HG02884 (cell line): ENCODE results near the gene PRR15L.
A peak's percentile ranks its signal among the peaks of the same experiment; 100 is the strongest.
"Not testable (repeated sequence)": the region's sequence is repeated elsewhere in the genome, so short reads cannot be mapped to it uniquely, and the experiment has no call there.

Source experiments
- ATAC-seq: cut with Tn5 transposase; IDR thresholded peaks from one replicate; pipeline ENCODE4 v1.9.1; 2021; ENCODE audit warnings: mild to moderate bottlenecking, moderate library complexity; ENCODE audit not compliant: unreplicated experiment

PRR15L gene

GRCh38 chr17:47989159-47989558 lies 31.5 kb upstream of the PRR15L start:
- ATAC-seq: no peak

- not testable (repeated sequence) for ATAC-seq
Measured at GRCh38 chr17:47988445-47988844, 30.8 kb upstream of the PRR15L start.

- no peak for ATAC-seq
Measured at GRCh38 chr17:47987240-47987835, 29.7 kb upstream of the PRR15L start.

- ATAC-seq: no peak
Measured at GRCh38 chr17:47986520-47986919, 28.8 kb upstream of the PRR15L start.

GRCh38 chr17:47983492-47984223 lies 26.0 kb upstream of the PRR15L start:
- no peak for ATAC-seq

GRCh38 chr17:47982645-47983390 lies 25.1 kb upstream of the PRR15L start:
- ATAC-seq: no peak

- no peak for ATAC-seq
Measured at GRCh38 chr17:47982091-47982617, 24.5 kb upstream of the PRR15L start.

GRCh38 chr17:47981462-47981861 lies 23.8 kb upstream of the PRR15L start:
- ATAC-seq: no peak

- no peak for ATAC-seq
Measured at GRCh38 chr17:47980541-47980940, 22.9 kb upstream of the PRR15L start.

GRCh38 chr17:47978324-47978723 lies 20.6 kb upstream of the PRR15L start:
- no peak for ATAC-seq

- no peak for ATAC-seq
Measured at GRCh38 chr17:47975823-47976205, 18.1 kb upstream of the PRR15L start.

GRCh38 chr17:47975189-47975822 lies 17.6 kb upstream of the PRR15L start:
- ATAC-seq: no peak

GRCh38 chr17:47973541-47973940 lies 15.9 kb upstream of the PRR15L start:
- no peak for ATAC-seq

GRCh38 chr17:47970725-47971499 lies 13.2 kb upstream of the PRR15L start, which contains the start of gene CDK5RAP3:
TSS of gene CDK5RAP3 (plus strand) at chr17:47971113. CDS start at chr17:47971147, 34 bp downstream.
- peak; percentile 90 for ATAC-seq

- ATAC-seq: no peak
Measured at GRCh38 chr17:47969930-47970724, 12.4 kb upstream of the PRR15L start.

- ATAC-seq: no peak
Measured at GRCh38 chr17:47968836-47969235, 11.2 kb upstream of the PRR15L start.

- ATAC-seq: no peak
Measured at GRCh38 chr17:47967607-47968252, 10.0 kb upstream of the PRR15L start.

GRCh38 chr17:47966079-47966519 lies 8.4 kb upstream of the PRR15L start:
- ATAC-seq: no peak

- no peak for ATAC-seq
Measured at GRCh38 chr17:47964856-47965255, 7.2 kb upstream of the PRR15L start.
